ENCODE results near the gene SPTLC1. TPM values are rescaled to one million over a fixed set of nuclear protein-coding genes. Genes with fewer than 3 reads are reported as not detected.

The SPTLC1 gene
- total and polyA plus RNA-seq, 2 of the 13 experiments (the other 11 are each of a cell fraction or from before 2014, with no cell fraction given): 56.2 to 72.5 TPM

- TF ChIP-seq ZNF691 (CRISPR knock-in tag; IDR thresholded peaks at IDR 0.05; ENCODE audit: borderline replicate concordance, low read depth): peak; percentile 52; the same call in 1 of the 2 replicates
- TF ChIP-seq U2AF2 (IDR thresholded peaks at IDR 0.05; ENCODE audit: low read depth, low read length): no peak
- no peak for TF ChIP-seq KMT2A (CRISPR knock-in tag; IDR thresholded peaks at IDR 0.05)
- no peak for TF ChIP-seq SATB2 (CRISPR knock-in tag; IDR thresholded peaks at IDR 0.05)
- TF ChIP-seq NFIC (IDR thresholded peaks at IDR 0.05; ENCODE audit: low read length): no peak
- no peak for TF ChIP-seq MEIS1 (CRISPR knock-in tag; IDR thresholded peaks at IDR 0.05; ENCODE audit: borderline replicate concordance)
- TF ChIP-seq PPARG (CRISPR knock-in tag; conservative IDR thresholded peaks at IDR 0.05): no peak; the same call in 1 of the 2 replicates
- no peak for TF ChIP-seq PLSCR1 (CRISPR knock-in tag; IDR thresholded peaks at IDR 0.05; ENCODE audit: borderline replicate concordance)
- TF ChIP-seq RAD21 (CRISPR knock-in tag; IDR thresholded peaks at IDR 0.05): peak; percentile 69
- no peak; the same call in 1 of the 2 replicates for TF ChIP-seq ZNF343 (CRISPR knock-in tag; IDR thresholded peaks at IDR 0.05)
- TF ChIP-seq RORA (CRISPR knock-in tag; IDR thresholded peaks at IDR 0.05): no peak
- no peak for TF ChIP-seq SETDB1 (CRISPR knock-in tag; IDR thresholded peaks at IDR 0.05; ENCODE audit: borderline replicate concordance)
- no peak for TF ChIP-seq ZNF619 (CRISPR knock-in tag; IDR thresholded peaks at IDR 0.05)
- TF ChIP-seq POGK (CRISPR knock-in tag; conservative IDR thresholded peaks at IDR 0.05): no peak; the same call in 1 of the 2 replicates
- TF ChIP-seq CEBPB (IDR thresholded peaks at IDR 0.05; ENCODE audit: borderline replicate concordance, low read depth, low read length): peak; percentile 46; the same call in 1 of the 2 replicates
- TF ChIP-seq EHMT2 (IDR thresholded peaks at IDR 0.05; ENCODE audit: borderline replicate concordance, low read depth, low read length): no peak
- TF ChIP-seq RARG (CRISPR knock-in tag; IDR thresholded peaks at IDR 0.05; ENCODE audit: low read depth): no peak
- TF ChIP-seq ZNF329 (CRISPR knock-in tag; IDR thresholded peaks at IDR 0.05; ENCODE audit: low read depth): 0 out of 2 replicates have a peak, but pooled peaks have one; percentile 17
- TF ChIP-seq TCF12 (IDR thresholded peaks at IDR 0.05): no peak
- no peak for TF ChIP-seq TCF12 (CRISPR knock-in tag; IDR thresholded peaks at IDR 0.05)
- TF ChIP-seq RELA (CRISPR knock-in tag; IDR thresholded peaks at IDR 0.05): no peak
- TF ChIP-seq NKX3-1 (CRISPR knock-in tag; IDR thresholded peaks at IDR 0.05): no peak
- no peak for TF ChIP-seq RAD51 (IDR thresholded peaks at IDR 0.05; ENCODE audit: borderline replicate concordance)
- TF ChIP-seq ARID5B (CRISPR knock-in tag; IDR thresholded peaks at IDR 0.05): peak; percentile 16; the same call in 1 of the 2 replicates
Observed at GRCh38 chr9:92138157-92138959, 23.1 kb upstream of the SPTLC1 start (continued).
